Activated naive CD8-positive, alpha-beta T cell (primary cell): ENCODE measurements around the gene PLCG1.

Experiments used
- H3K27ac Mint-ChIP-seq: one replicate; pipeline ENCODE4 v1.8.0; 2021; ENCODE audit warnings: mixed read lengths
- H3K27me3 Mint-ChIP-seq: one replicate; pipeline ENCODE4 v1.8.0; 2021; ENCODE audit warnings: mixed read lengths
- H3K36me3 Mint-ChIP-seq: one replicate; pipeline ENCODE4 v1.8.0; 2021; ENCODE audit warnings: mixed read lengths
- H3K4me1 Mint-ChIP-seq: one replicate; pipeline ENCODE4 v1.8.0; 2021; ENCODE audit warnings: low read depth, mixed read lengths
- H3K4me3 Mint-ChIP-seq: one replicate; pipeline ENCODE4 v1.8.0; 2021; ENCODE audit warnings: mild to moderate bottlenecking, mixed read lengths
- H3K9me3 Mint-ChIP-seq: one replicate; pipeline ENCODE4 v1.8.0; 2021; ENCODE audit warnings: low read depth, mixed read lengths

The PLCG1 gene

DNA sequence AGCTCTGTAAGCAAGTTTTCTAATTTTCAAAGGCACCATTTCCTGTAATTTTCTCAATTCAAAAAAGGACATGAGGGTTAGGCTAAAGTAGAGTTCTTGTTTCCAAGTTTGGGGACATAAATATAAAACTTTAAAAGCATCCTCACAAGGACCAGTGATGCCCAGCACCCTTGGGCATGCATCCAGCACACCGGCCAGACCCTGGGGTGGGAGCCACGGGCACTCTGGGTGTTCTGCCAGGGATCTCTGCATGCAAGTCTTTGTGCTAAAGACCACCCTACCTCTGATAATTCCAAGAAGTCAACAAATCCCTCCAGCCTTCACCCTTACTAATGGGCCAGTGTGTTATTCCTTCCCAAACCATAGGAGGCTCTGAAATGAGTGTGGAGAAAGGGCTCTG is 46.5 kb downstream of the PLCG1 start:
- Mint-ChIP-seq H3K36me3 (peaks cover 4% of the 10 kb centered on the region), H3K27ac (peak overlapping the region; percentile 8), H3K27me3 (no peaks in the 10 kb centered on the region), H3K9me3 (no peaks in the 10 kb centered on the region), H3K4me1 (peaks cover 15% of the 10 kb centered on the region), H3K4me3 (no peak overlapping the region)

DNA sequence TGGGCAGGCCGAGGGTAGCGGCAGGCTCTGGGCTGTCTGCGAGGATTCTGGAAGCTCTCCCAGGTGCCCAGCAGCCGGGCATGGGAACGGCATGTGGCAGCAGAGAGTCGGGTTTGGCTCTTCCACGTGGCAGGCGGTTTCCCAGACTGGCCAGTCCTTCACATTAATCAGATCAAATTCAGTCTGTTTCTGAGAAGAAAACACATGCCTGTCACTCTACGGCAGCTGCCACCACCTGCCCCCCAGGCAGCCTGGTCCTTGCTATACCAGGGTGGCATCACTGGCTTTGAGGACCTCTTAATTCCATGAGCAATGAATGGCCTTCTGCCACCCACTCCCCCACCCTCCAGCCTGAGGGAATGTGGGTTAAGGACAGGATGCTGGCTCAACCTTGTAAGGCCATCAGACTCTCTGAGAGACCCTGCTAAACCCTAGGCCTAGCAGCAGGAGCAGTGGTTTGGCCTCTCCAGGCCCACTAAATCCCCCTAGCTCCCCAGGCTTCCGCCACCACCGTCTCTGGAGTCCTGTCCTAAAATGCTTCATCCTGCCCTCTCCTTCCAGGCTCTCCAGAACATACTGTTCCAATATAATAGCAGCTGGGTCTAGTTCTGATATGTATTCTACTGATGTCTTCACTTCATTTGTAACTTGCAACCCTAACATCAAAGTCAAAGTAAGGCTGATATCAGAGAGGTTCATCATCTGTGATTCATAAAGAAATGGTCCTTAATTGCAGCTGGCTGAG is 47.8 kb downstream of the PLCG1 start:
- Mint-ChIP-seq H3K4me1 (peaks cover 13% of the 10 kb centered on the region), H3K36me3 (peaks cover 4% of the 10 kb centered on the region), H3K27ac (no peak overlapping the region), H3K27me3 (no peaks in the 10 kb centered on the region), H3K4me3 (no peak overlapping the region), H3K9me3 (no peaks in the 10 kb centered on the region)

DNA sequence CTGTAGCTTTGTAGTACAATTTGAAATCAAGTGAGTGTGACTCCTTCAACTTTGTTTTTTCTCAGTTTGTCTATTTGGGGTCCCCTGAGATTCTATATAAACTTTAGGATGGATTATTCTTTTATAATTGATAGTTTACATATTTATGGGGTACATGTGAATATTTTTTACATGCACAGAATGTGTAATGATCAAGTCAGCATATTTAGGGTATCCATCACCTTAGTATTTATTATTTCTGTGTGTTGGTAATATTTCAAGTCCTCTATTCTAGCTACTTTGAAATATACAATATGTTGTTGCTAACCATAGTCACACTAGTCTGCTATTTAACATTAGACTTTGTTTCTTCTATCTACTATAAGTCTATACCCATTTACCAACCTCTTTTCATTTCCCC is 50.3 kb downstream of the PLCG1 start:
- no peaks in the 10 kb centered on the region for H3K27me3 Mint-ChIP-seq
- peaks cover 5% of the 10 kb centered on the region for H3K36me3 Mint-ChIP-seq
- H3K4me3 Mint-ChIP-seq, result no peak overlapping the region
- H3K4me1 Mint-ChIP-seq, result peaks cover 2% of the 10 kb centered on the region
- no peak overlapping the region for H3K27ac Mint-ChIP-seq
- no peaks in the 10 kb centered on the region for H3K9me3 Mint-ChIP-seq

DNA sequence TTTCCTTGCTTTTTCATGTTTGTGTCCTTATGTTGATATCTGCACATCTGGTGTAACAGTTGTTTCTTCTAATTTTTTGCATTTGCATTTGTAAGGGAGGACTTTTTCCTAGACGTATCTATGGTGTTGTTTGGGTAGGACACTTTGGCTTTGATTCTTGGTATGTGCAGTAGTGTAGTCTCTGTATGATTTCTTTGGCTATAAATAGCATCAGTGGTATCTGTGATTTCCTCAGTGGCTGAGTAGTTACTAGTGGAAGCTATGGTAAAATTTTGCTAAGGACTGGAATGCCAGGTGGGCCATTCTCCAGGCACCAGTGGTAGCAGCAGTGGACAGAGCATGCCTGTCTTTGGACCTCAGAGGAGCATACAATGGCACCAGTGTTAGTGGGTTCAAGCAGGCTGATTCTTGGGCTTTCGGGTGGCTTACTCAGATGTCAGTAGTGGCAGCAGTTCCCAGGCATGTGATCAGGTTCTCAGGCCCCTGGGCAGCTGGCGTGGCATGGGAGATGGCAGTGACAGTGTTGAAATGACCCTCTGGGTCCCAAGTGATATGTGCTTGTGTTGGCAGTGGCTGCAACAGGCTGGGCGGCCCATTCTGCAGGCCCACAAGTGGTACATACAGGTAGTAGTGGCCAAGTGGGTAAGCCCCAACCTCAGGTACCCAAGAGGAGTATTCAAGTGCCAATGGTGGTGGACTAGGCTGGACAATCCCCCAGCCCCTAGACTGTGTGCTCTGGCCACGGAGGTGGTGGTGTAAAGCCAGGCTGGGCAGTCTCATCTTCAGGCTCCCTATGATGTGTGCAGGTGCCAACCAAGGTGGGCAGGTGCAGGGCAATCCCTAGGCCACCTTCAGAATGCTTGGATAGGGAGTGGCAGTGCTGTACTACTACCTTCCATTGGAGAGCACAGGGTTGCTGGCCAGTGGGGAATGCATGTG is 54.5 kb downstream of the PLCG1 start:
- Mint-ChIP-seq H3K27me3 (no peaks in the 10 kb centered on the region), H3K27ac (no peak overlapping the region), H3K4me1 (peaks cover 11% of the 10 kb centered on the region), H3K36me3 (peaks cover 11% of the 10 kb centered on the region), H3K4me3 (no peak overlapping the region), H3K9me3 (no peaks in the 10 kb centered on the region)

DNA sequence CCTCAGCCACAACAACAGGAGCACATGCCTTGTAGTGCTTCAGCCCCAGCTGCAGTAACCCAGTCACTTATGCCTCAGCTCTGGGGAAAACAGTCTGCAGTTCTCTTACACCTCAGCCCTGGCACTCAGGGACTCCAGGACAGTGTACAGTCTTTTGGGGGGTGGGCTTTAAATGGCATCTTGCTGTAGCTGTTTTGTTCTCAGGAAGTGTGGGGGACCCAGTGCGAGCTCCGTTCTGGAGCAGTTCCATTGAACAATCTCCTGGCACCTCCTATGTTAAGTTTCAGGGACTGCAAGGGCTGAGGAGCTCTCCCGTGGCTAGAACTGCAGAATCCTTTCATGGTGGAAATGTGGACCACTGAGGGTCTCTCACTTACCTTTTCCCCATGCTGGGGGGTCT is 55.2 kb downstream of the PLCG1 start:
- no peak overlapping the region for H3K4me3 Mint-ChIP-seq
- peaks cover 11% of the 10 kb centered on the region for H3K4me1 Mint-ChIP-seq
- H3K27me3 Mint-ChIP-seq, result no peaks in the 10 kb centered on the region
- no peaks in the 10 kb centered on the region for H3K9me3 Mint-ChIP-seq
- H3K36me3 Mint-ChIP-seq, result peaks cover 15% of the 10 kb centered on the region
- H3K27ac Mint-ChIP-seq, result no peak overlapping the region

DNA sequence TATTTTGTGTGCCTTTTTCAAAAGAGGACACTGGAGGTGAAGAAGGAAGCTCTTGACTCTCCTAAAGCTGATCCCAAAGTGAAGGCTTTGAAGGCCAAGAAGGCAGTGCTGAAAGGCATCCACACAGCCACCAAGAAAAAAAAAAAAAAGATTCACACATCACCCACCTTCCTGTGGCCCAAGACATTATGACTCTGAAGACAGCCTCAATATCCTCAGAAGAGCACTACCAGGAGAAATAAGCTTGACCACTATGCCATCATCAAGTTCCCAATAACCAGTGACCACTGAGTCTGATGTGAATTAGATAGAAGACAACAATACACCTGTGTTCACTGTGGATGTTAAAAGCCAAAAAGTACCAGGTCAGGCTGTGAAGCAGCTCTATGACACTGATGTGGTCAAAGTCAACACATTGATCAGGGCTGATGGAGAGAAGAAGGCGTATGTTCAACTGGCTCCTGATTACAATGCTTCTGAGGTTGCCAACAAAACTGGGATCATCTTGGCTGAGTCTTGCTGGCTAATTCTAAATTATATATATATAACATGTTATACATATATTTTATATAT is 59.4 kb downstream of the PLCG1 start:
- no peaks in the 10 kb centered on the region for H3K27me3 Mint-ChIP-seq
- H3K4me3 Mint-ChIP-seq, result no peak overlapping the region
- peaks cover 11% of the 10 kb centered on the region for H3K4me1 Mint-ChIP-seq
- H3K27ac Mint-ChIP-seq, result no peak overlapping the region
- peaks cover 10% of the 10 kb centered on the region for H3K9me3 Mint-ChIP-seq
- peaks cover 30% of the 10 kb centered on the region for H3K36me3 Mint-ChIP-seq

DNA sequence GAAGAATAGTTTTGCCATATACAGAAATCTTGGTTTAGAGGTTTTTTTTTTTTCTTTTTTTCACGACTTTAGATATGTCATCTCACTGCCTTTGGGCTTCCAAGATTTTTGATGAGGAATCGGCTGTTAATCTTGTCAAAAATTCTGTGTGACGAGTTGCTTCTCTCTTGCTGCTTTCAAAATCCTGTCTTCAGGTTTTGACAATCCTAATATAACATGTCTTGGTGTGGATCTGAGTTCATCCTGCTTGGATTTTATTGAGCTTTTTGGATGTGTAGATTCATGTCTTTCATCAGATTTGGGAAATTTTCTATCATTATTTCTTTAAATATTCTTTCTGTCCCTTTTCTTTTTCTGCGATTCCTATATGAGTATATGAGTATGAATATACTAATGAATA is 61.1 kb downstream of the PLCG1 start:
- Mint-ChIP-seq H3K27me3 (no peaks in the 10 kb centered on the region), H3K9me3 (peaks cover 10% of the 10 kb centered on the region), H3K4me3 (no peak overlapping the region), H3K36me3 (peaks cover 33% of the 10 kb centered on the region), H3K4me1 (peaks cover 11% of the 10 kb centered on the region), H3K27ac (no peak overlapping the region)

DNA sequence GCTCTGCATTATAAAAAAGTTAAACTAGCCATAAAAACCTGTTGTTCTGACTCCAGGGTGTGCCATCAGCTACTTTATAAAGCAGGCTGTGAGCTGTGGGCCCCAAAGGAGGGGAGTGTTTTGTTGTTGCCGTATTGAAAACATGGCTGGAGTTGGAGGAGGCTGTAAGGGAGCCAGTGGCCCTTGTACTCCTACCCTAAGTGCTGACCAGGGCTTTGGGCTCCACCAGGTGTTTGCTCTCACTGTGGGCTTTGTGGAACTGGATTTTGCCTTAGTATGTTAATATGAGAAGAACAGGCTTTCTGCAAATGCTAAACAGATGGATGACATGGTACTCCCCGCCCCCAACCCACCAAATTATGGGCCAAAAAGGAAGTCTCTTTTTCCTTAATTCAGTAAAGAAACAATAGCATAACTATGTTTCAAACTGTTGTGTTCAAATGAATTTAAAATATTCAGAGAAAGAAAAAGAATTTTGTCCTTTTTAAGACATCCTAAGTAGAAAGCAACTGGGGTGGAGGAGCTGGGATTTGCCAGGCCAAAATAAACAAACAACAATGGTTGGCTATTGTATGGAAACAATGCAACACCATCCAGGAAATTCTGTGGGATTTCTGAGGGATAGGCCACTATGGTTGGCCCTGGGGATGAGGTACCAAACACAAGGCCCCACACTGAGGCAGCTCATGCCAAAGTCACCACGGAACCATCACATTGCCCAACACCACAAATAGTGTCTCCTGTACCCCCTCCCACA is 63.3 kb downstream of the PLCG1 start:
- H3K27me3 Mint-ChIP-seq, result no peaks in the 10 kb centered on the region
- no peak overlapping the region for H3K4me3 Mint-ChIP-seq
- peaks cover 10% of the 10 kb centered on the region for H3K9me3 Mint-ChIP-seq

DNA sequence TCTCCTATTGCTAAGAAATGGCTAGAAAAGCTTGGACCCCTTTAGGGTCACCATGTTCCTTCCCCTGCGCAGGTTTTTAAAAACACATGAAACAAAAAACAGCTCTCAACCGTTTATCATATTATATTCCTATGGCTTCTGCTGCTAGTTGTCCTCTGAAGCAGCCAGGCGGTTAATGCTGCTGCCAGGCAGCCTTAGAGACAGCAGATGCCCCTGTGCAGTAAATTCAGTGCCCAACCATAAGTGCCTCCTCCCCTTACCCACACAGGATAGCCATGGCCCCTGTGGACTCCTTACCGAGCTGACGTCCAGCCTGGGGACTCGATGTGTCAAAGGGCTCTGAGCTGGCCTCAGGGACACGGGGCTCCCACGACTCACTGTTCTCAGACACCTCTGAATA is 64.4 kb downstream of the PLCG1 start:
- Mint-ChIP-seq H3K4me1 (no peaks in the 10 kb centered on the region), H3K27ac (no peak overlapping the region), H3K36me3 (peaks cover 30% of the 10 kb centered on the region), H3K27me3 (no peaks in the 10 kb centered on the region), H3K9me3 (peaks cover 10% of the 10 kb centered on the region), H3K4me3 (no peak overlapping the region)

More for the DNA sequence above, 63.3 kb downstream of the PLCG1 start:
- Mint-ChIP-seq H3K36me3 (peaks cover 31% of the 10 kb centered on the region), H3K27ac (no peak overlapping the region), H3K4me1 (peaks cover 4% of the 10 kb centered on the region)

DNA sequence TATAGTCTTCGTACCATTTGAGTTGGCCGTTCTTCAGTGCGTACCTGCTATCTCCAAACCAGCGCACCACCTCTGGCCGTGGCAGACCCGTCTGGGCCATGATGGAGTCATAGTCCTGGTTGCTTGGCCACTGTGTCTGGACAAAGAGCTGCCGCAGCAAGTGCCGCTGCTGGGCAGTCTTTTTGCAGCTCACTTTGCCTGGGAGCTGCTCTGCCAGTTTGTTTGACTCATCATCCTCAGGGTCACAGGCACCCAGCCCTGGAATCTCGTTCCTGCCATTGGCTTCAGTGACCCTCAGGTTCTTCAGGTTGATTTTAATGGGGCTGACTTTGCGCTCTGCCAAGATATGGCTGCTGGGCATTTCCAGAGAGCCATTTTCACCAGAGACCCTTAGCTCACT is 65.1 kb downstream of the PLCG1 start:
- H3K27me3 Mint-ChIP-seq, result no peaks in the 10 kb centered on the region
- peaks cover 31% of the 10 kb centered on the region for H3K36me3 Mint-ChIP-seq
- H3K9me3 Mint-ChIP-seq, result peaks cover 10% of the 10 kb centered on the region
- H3K4me3 Mint-ChIP-seq, result no peak overlapping the region
- H3K27ac Mint-ChIP-seq, result no peak overlapping the region
- H3K4me1 Mint-ChIP-seq, result peaks cover 3% of the 10 kb centered on the region

DNA sequence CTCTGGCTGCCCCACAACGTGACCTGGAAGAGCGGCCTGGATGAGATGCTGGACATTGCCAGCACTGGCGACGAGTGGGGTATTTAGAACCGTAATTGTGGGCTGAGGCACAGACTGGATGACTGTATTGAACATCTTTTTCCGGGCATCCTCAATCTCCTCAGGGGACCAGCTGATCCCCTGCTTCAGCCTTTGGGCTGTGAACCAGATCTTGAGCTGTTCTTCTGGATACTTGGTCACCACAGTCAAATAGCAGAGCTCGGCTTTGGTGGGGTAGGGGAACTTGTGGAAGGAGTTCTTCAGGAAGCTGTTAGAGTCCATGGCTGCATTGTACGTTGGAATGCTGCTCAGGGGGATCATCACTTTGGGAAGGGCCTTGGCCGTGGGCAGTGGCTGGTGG is 66.3 kb downstream of the PLCG1 start:
- H3K9me3 Mint-ChIP-seq, result peaks cover 6% of the 10 kb centered on the region
- H3K4me3 Mint-ChIP-seq, result no peak overlapping the region
- peaks cover 3% of the 10 kb centered on the region for H3K4me1 Mint-ChIP-seq
- H3K36me3 Mint-ChIP-seq, result peaks cover 27% of the 10 kb centered on the region
- H3K27ac Mint-ChIP-seq, result no peak overlapping the region
- H3K27me3 Mint-ChIP-seq, result no peaks in the 10 kb centered on the region

DNA sequence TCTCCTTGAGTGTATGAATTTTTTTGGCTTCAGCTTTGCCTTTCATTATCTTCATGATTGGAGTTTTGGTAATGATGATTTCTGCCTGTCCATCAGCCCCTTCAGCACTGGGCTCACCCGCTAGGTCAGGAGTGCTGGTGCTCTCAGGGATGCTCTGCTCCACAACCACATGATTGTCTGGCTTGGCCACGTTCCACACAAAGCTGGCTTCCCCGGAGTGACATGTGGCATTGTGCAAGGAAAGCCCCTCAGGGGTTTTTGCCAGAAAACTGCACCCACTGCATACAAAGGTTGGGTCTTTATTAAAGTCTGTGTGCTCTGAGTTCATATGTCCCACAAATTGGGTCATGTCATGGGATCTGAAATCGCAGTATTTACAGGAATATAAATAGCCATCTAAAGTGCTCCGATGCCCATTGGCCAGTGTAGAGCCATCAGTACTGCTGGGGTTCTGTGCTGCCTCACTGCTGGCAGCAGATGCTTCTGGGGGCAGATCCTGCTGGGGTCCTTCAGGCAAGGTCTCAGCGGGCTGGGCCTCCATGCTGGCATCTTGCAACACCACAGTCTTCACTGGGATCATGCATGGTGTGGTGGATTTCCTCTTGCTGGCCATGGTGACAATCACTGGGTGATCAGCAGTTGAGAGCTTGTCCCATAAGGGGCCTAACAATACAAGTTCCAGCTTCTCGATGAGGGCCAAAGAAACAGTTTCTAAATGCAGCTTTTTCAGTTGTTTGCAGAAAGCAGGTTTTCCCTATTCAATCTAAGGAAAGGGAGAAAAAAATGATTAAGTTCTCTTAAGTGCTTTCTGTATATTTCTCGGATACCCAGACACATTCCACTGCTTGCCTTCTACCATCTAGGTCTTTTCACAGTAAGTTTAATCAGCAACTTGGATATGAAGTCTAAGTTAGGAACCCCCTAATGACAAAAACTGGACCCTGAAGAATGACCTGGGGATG is 67.2 kb downstream of the PLCG1 start:
- Mint-ChIP-seq H3K4me3 (no peak overlapping the region), H3K27ac (no peak overlapping the region), H3K36me3 (peaks cover 22% of the 10 kb centered on the region), H3K4me1 (peaks cover 3% of the 10 kb centered on the region), H3K27me3 (no peaks in the 10 kb centered on the region), H3K9me3 (no peaks in the 10 kb centered on the region)

DNA sequence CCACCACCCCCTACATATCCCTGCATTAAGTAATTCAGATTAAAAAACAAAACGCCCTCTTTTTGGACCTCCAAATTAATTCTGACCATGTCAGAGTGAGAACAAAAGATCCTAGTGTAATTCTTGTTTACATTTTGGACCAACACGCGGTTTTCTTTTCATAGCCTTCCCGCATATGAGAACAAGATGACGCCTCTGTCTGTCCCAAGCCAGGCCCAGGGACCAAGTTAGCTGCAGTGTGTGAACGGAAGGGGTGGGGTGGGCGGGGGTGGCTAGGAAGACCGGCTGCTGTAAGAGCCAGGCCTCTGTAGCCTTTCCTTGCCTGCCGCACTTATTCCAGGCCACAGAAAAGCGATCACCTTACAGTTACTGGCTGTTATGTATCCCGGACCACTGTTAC is 68.0 kb downstream of the PLCG1 start:
- Mint-ChIP-seq H3K4me1 (peaks cover 3% of the 10 kb centered on the region), H3K27ac (no peak overlapping the region), H3K4me3 (no peak overlapping the region), H3K27me3 (no peaks in the 10 kb centered on the region), H3K9me3 (no peaks in the 10 kb centered on the region), H3K36me3 (peaks cover 18% of the 10 kb centered on the region)
